Measurements from ENCODE around the gene SERPINA4. TPM values are rescaled to one million over a fixed set of nuclear protein-coding genes. Genes with fewer than 3 reads are reported as not detected.
"Not testable (repeated sequence)": the region's sequence is repeated elsewhere in the genome, so short reads cannot be mapped to it uniquely, and the experiment has no call there.

Gene SERPINA4
- total RNA-seq, 2 donors from 2014 or later: 0.37 TPM; not detected in 1

- Histone ChIP-seq H3K4me1 (no peaks in the 10 kb centered on the region), H3K4me3 (no peak overlapping the region), H3K9ac (ENCODE audit: low read depth in 2 of 2, low read length in 2 of 2) (no peak overlapping the region), H3K27me3 (no peaks in the 10 kb centered on the region), H3K27ac (no peak overlapping the region), H3K36me3 (no peaks in the 10 kb centered on the region), H3K9me3 (no peaks in the 10 kb centered on the region)
- no peak for DNase-seq
- no peak for TF ChIP-seq CTCF (IDR thresholded peaks at IDR 0.05)
- intact Hi-C loops (cut with DNase I): no loop called here
These were observed 13.1 kb downstream of the SERPINA4 start for GRCh38 chr14:94574336-94574735.

DNA sequence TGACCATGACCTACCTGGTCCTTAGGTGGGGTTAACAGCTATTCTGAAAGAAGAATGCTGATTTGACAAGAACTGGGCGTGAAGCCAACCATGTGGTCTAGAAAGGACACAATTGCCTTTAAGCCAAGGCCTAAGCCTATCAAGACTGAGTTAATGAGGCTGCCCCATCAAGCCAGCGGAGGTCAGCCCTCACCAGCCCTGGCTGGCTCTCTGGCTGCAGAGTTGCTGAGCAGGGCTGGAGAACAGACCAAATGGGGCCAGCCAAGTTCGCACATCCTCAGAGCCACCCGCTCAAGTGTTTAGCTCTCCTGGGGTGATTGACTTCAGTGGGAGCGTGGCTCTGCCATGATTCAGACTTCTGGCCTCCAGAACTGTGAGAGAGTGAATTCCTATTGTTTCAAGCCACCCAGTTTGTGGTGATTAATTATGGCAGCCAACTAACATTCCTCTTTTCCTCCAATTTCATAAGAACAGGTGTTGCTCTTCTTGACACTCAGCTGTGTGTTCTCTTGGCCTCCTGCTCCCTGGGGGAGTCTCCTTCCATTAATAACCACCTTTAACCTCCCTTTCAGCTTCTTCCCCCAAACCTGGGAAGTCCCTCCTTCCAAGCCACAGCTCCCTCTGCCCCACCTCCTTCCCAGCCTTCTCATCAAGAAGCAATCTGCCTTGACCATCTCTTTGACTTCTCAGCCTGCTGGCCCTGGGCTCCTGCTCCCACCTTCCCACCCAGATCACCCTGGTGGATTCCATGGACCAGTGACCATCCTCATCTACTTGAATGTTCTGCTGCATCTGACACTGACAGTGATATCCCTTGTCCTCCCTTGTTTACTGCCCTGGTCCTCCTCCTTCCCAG, 14.7 kb downstream of the SERPINA4 start:
- Histone ChIP-seq H3K9ac (ENCODE audit: low read depth in 2 of 2, low read length in 2 of 2) (no peak overlapping the region), H3K27me3 (no peaks in the 10 kb centered on the region), H3K4me1 (no peaks in the 10 kb centered on the region), H3K36me3 (no peaks in the 10 kb centered on the region), H3K4me3 (no peak overlapping the region), H3K27ac (no peak overlapping the region), H3K9me3 (no peaks in the 10 kb centered on the region)
- intact Hi-C loops (cut with DNase I): no loop called here
- no peak for TF ChIP-seq CTCF (IDR thresholded peaks at IDR 0.05)
- no peak for DNase-seq

- H3K9me3 ChIP-seq; H3K4me3 ChIP-seq; H3K9ac ChIP-seq (ENCODE audit: low read depth in 2 of 2, low read length in 2 of 2); H3K27me3 ChIP-seq; DNase-seq; H3K4me1 ChIP-seq; H3K36me3 ChIP-seq; H3K27ac ChIP-seq; intact Hi-C loops (cut with DNase I): not testable (repeated sequence)
These were observed 16.2 kb downstream of the SERPINA4 start for GRCh38 chr14:94577472-94577871.

GRCh38 chr14:94578712-94579111, 17.5 kb downstream of the SERPINA4 start:
- no peaks in the 10 kb centered on the region for H3K9me3 ChIP-seq
- H3K9ac ChIP-seq (ENCODE audit: low read depth in 2 of 2, low read length in 2 of 2): no peak overlapping the region
- no peaks in the 10 kb centered on the region for H3K4me1 ChIP-seq
- H3K27ac ChIP-seq: no peak overlapping the region
- no peak for DNase-seq
- no peaks in the 10 kb centered on the region for H3K36me3 ChIP-seq
- no peak overlapping the region for H3K4me3 ChIP-seq
- TF ChIP-seq CTCF (IDR thresholded peaks at IDR 0.05): no peak
- H3K27me3 ChIP-seq: no peaks in the 10 kb centered on the region
- intact Hi-C loops (cut with DNase I): no loop called here

DNA sequence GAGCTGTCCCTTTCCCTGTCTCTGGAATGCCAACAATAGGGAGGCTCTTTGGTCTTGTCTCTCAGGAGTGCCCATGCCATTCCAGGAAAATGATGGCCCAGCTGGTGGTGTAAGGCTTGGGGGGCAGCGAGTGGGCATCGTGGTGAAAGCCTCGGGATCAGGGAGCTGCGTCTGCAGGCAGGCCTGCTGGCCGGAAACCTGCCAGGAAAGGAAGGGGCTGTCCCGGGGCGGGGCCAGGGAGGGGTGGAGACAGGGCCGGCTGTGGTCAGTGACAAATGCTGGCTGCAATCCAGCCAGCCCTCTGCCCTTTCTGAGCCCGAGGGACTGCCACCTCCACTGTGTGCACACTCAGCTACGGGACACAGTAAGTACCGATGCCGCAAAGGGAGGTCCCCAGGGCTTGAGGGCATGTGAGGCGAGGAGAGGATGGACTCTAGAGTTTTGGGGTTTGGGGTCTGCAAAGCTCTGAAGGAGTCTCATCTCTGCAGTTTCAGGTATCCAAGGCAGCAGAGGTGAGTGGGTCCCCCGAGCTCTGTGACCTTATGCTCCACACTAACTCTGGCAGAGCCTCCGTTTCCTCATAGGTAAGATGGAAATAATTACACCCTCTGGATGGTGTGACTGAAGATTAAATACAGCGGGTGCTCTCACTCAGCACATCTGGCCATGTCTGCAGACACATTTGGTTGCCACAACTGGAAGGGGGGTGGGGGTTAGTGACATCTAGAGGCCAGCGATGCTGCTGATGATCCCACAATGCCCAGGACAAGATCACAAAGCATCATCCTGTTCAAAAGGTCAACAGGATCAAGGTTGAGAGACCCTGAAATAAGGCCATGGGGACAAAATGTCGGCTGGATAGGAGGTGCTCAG, 20.1 kb downstream of the SERPINA4 start, which contains the start of gene SERPINA5:
Gene SERPINA5 (plus strand): TSS at position 300 of the 873 bp plus-strand sequence. CDS start 5,937 bp downstream, outside the sequence.
- no peaks in the 10 kb centered on the region for H3K9me3 ChIP-seq
- H3K4me3 ChIP-seq: no peak within 1 kb of the TSS
- no peaks in the 10 kb centered on the region for H3K4me1 ChIP-seq
- no peak for DNase-seq
- no peak for TF ChIP-seq CTCF (IDR thresholded peaks at IDR 0.05)
- H3K36me3 ChIP-seq: no peaks in the 10 kb centered on the region
- intact Hi-C loops (cut with DNase I): no loop called here
- H3K27ac ChIP-seq: no peak within 1 kb of the TSS
- H3K9ac ChIP-seq (ENCODE audit: low read depth in 2 of 2, low read length in 2 of 2): no peak within 1 kb of the TSS
- no peaks in the 10 kb centered on the region for H3K27me3 ChIP-seq
